Left ventricle myocardium superior (tissue), 1 donor: ENCODE data around the gene UTP3. TPM values are rescaled to one million over a fixed set of nuclear protein-coding genes. Genes with fewer than 3 reads are reported as not detected.
"Not testable (repeated sequence)": the region's sequence is repeated elsewhere in the genome, so short reads cannot be mapped to it uniquely, and the experiment has no call there.

Source experiments
- ATAC-seq: fragments of 200-7000 bp; cut with Tn5 transposase; one replicate; pipeline ENCODE4 v1.9.1; 2020; ENCODE audit warnings: mild to moderate bottlenecking, moderate library complexity
- DNase-seq: peaks from one replicate; pipeline ENCODE4 v3.0.0-alpha.2; 2020
- intact Hi-C: fragments of 100-400 bp; cut with micrococcal nuclease; formaldehyde crosslinking; loops from one replicate; pipeline ENCODE4 v1.11.0; 2022
- long read RNA-seq: library from polyadenylated mRNA; unstranded; transcript quantifications from one replicate; pipeline ENCODE4 v2.0.0, GENCODE V29; 2021
- total RNA-seq: library from RNA; stranded (reverse); fragmentation: NEBNext Ultra II Directional; extraction: Animal tissue kit (Norgen Biotek cat#: 25700); gene quantifications from one replicate; pipeline ENCODE4 v1.2.1, GENCODE V29; 2021
- donor health status: DM: no; HTN: yes; CAD: no; lungs with severe emphysema.

UTP3 gene, protein sequence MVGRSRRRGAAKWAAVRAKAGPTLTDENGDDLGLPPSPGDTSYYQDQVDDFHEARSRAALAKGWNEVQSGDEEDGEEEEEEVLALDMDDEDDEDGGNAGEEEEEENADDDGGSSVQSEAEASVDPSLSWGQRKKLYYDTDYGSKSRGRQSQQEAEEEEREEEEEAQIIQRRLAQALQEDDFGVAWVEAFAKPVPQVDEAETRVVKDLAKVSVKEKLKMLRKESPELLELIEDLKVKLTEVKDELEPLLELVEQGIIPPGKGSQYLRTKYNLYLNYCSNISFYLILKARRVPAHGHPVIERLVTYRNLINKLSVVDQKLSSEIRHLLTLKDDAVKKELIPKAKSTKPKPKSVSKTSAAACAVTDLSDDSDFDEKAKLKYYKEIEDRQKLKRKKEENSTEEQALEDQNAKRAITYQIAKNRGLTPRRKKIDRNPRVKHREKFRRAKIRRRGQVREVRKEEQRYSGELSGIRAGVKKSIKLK
- total RNA-seq: 14.2 TPM
- long read RNA-seq, transcript UTP3-201 (1 exons, 2,073 nt): major isoform, 7 of 7 reads
- long read RNA-seq, partial matches to known transcripts: 0 of 7 reads
- long read RNA-seq, other reads (novel, unspliced or antisense): 0 of 7 reads

- DNase-seq: peak; percentile 96
- intact Hi-C loops: no loop called here
Observed at GRCh38 chr4:70687821-70688794, at the start of gene UTP3. Gene UTP3 (plus strand): TSS chr4:70688532. CDS start chr4:70688678, 146 bp downstream.

DNA sequence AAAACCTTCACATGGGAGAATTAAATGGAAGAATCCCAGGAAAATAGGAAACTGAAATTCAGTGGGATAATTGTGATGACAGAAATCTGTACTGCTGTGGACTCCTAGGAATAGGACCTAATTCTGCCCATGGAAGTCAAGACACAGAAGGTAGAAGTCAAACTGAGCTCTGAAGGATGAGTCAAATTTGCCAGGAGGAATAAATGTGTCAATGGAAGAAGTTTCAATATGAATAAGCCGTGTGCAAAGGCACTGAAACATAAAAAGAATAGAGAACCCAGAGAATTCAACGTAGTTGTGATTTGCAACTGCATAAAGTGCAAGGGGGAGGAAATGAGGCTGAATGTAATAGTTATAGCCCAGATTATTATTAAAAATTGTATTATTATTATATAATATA lies 48.1 kb upstream of the UTP3 start:
- intact Hi-C loops: no loop called here
- DNase-seq: no peak
- no peak for ATAC-seq

More at GRCh38 chr4:70687821-70688794, at the start of gene UTP3:
- peak; percentile 98 for ATAC-seq

DNA sequence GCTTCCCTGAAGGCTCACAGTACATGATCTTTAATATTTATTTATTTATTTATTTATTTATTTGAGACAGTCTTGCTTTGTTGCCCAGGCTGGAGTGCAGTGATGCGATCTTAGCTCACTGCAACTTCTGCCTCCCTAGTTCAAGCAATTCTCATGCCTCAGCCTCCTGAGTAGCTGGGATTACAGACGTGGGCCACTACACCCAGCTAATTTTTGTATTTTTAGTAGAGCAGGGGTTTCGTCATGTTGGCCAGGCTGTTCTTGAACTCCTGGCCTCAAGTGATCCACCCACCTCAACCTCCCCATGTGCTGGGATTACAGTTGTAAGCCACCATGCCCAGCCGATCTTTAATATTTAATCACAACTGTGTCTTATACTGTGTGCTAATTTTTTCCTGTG lies 37.6 kb upstream of the UTP3 start:
- DNase-seq, ATAC-seq, intact Hi-C loops: not testable (repeated sequence)

DNA sequence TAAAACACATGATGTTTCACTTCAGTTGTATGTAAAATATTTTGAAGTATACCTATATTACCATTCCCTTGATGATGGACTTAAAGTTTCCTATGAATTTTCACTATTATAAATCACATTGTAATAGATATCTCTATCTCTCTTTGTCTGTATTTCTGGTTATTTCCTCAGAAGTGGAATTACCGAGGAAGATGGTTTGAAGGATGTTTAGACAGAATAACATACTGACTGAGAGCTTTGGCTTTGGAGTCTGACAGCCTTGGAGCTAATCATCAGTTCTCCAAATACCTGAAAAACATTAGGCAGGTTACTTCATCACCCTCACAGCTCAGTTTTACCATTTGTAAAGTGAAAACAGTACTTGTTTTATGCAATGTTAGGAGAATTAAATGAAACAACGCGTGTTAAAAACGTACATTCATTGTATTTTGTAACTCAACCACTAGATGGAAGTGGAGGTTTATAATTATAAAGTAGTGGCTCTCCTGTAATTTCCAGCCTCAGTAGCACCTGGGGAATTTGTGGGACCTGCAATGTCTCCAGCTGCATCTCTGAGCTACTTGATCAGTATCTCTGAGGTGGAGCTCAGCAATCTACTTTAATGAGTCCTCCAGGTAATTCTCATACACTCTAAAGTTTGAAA lies 36.3 kb upstream of the UTP3 start:
- ATAC-seq (peak; percentile 44), DNase-seq (no peak)
- intact Hi-C loops: no loop called here

DNA sequence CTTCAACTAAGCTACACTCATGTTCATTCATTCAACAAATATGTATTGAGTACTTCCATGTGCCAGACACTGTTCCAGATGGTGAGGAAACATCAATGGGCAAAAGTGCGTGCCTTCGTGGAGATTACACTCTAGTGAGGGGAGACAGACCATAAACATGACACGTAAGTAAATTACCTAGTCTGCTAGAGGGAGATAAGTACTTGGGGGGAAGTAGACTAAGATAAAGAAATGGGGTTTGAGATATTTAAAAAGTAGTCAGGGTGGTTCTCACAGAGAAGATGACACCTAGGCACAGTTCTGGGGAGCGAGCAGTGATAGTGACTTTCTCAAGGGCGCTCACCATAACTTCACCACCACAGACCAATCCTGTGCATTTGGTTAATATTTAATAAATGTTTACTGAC lies 33.7 kb upstream of the UTP3 start:
- ATAC-seq: no peak
- intact Hi-C loops: no loop called here
- no peak for DNase-seq

- ATAC-seq (no peak), DNase-seq (no peak)
- intact Hi-C loops: no loop called here
Observed at GRCh38 chr4:70657326-70657725, 31.0 kb upstream of the UTP3 start.

- no peak for DNase-seq
- intact Hi-C loops: no loop called here
- ATAC-seq: no peak
Observed at GRCh38 chr4:70658418-70658817, 29.9 kb upstream of the UTP3 start.

GRCh38 chr4:70660106-70660505 lies 28.2 kb upstream of the UTP3 start:
- intact Hi-C loops: no loop called here
- DNase-seq: no peak
- ATAC-seq: no peak

DNA sequence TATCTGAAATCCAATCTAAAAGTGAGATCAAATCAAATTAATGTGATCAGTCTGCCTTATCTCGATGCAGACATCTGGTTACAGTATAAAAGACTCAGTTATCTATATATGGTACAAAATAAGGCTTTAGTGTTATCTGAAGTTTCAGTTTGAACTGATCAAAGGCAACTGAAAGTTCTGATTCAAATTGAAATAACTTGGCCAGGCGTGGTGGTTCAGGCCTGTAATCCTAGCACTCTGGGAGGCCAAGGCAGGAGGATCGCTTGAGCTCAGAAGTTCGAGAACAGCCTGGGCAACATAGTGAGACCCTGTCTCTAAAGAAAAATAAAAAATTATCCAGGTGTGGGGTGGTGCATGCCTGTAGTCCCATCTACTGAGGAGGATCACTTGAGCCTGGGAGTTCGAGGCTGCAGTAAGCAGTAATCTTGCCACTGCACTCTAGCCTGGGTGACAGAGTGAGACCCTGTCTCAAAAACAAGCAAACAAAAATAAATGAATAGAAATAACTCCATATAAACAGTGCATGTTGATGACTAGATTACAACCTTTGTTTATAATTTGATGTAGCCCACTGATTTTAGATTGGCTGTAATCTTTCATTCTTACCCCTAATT lies 26.9 kb upstream of the UTP3 start:
- ATAC-seq, DNase-seq, intact Hi-C loops: not testable (repeated sequence)

- ATAC-seq (no peak), DNase-seq (no peak)
- intact Hi-C loops: no loop called here
Observed at GRCh38 chr4:70666369-70666768, 22.0 kb upstream of the UTP3 start, which contains the start of gene JCHAIN. Gene JCHAIN (minus strand): TSS chr4:70666508. CDS start chr4:70666490, 18 bp downstream.

DNA sequence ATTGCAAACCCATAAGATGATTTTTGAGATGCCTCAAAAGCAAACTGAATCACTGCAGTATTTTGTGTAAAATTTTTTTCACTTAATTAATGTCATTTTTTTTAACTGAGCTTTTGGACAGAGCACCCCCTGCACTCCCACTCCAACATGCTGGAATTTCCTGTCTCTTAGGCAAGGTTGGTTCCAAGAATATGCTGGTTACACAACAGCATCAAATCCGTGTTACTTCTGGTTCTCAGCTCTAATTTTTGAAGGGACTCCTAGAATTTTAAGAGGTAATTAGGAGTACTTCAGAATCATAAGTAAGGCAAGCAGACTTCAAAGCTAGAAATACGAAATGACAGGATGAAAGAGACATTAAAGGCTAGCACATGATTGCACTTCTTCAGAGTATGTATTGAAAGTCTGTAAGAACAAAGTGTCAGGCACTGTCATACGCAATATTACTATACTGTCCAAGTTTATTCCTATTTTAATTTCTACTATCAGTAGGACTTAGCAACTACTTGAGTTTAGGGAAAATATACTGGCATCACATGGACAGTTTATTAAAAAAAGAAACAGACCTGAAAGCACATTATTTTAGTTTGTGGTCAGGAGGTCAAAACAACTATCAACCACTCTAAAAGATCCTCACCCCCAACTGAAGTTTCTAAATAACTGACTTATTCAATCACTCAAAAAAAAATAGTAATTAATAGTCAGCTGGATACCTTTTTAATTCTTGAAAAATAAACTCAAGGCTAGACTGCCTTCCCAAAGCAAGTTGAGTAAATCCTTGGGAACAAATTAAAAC lies 20.4 kb upstream of the UTP3 start:
- peak; percentile 43 for ATAC-seq

DNA sequence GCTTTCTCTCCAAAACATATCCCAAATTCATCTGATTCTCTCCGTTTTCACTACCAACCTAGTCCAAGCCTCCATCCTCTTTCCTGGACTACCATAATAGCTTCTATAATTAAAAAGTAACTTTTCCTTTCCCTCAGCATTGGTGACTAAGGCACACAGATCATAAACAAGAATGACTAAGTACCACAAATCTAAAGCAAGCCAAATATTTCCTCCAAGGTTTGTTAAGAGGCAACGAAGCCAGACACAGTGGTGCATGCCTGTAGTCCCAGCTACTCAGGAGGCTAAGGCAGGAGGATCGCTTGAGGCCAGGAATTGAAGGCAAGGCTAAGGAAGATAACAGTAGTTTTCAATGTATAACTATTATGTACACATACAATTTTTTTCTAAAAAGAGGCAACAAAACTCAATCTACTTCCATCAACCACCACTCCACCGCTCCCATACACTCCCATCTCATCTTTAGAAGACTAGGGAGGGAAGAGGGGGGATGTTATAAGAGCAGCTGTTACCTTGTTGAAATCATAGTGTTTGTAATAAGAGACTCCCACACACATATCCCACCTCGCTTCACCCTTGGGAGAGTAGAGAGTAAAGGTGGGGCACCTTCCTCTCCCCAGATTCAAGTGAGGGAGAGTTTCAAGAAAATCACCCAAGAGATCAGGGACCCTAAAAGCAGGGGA lies 17.9 kb upstream of the UTP3 start:
- intact Hi-C loops: no loop called here
- DNase-seq (no peak), ATAC-seq (no peak)

More for the DNA sequence above, 20.4 kb upstream of the UTP3 start:
- intact Hi-C loops: no loop called here
- no peak for DNase-seq

GRCh38 chr4:70671091-70671490 lies 17.2 kb upstream of the UTP3 start:
- no peak for DNase-seq
- no peak for ATAC-seq
- intact Hi-C loops: no loop called here

DNA sequence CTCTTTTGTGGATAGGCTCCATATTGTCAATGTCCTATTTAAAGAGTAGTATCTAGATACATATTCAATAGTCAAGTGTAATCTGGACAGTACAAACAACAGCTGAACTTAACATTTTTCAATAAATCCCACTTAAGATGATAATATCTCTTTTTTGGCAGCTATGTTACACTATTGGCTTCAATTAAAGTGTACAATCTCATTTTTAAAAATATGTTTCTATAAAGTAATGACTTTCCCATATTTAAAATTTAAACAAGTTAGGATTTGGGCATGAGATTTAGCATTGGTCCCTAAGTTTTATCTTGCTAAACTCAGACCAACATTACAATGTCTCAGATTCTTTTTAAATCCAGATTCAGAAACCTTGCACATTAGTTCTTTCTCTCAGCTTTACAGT lies 14.1 kb upstream of the UTP3 start:
- intact Hi-C loops: no loop called here
- ATAC-seq (no peak), DNase-seq (no peak)

GRCh38 chr4:70674731-70675130 lies 13.6 kb upstream of the UTP3 start:
- ATAC-seq: no peak
- DNase-seq: no peak
- intact Hi-C loops: no loop called here

- intact Hi-C loops: no loop called here
- ATAC-seq (no peak), DNase-seq (no peak)
Observed at GRCh38 chr4:70676554-70677090, 11.7 kb upstream of the UTP3 start.

DNA sequence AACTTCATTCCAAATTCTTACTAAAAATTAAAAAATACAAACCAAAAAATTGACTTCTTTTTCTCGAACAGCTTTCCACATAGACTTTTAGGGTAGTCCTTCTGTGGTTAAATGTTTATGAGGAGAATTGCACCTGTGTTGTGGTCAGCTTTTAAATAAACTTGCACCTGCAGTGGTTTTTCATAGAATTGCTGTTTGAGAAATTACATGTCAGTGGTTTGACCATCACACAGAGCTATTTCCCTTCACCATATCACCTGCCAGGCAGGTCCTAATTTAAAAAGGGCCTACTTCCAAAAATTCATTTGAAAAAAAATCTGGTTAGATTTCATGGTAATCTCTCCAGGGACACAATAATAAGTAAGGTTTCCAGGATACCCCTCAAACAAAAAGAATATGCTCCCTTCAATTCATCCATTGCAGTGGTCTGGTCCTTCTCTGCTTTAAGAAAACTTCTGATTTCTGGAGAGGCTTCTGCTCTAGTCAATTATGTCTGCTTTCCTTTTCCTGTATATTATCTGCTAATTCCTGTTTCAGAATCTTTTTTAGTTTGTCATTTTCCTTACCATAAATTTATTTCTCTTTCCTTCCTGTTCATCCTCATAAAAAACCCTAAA lies 9.8 kb upstream of the UTP3 start:
- no peak for ATAC-seq
- intact Hi-C loops: no loop called here

More for the DNA sequence above, 9.8 kb upstream of the UTP3 start:
- DNase-seq: no peak
